GM21717 (cell line): ENCODE measurements around the gene DOCK2.
A peak's percentile ranks its signal among the peaks of the same experiment; 100 is the strongest.
"Not testable (repeated sequence)": the region's sequence is repeated elsewhere in the genome, so short reads cannot be mapped to it uniquely, and the experiment has no call there.

Experiments used
- ATAC-seq: cut with Tn5 transposase; IDR thresholded peaks from one replicate; pipeline ENCODE4 v1.9.1; 2021; ENCODE audit warnings: mild to moderate bottlenecking, moderate library complexity; ENCODE audit not compliant: unreplicated experiment

The DOCK2 gene

GRCh38 chr5:170078458-170078857, 441.4 kb downstream of the DOCK2 start:
- ATAC-seq, result no peak

GRCh38 chr5:170078931-170079330, 441.9 kb downstream of the DOCK2 start:
- no peak for ATAC-seq

GRCh38 chr5:170080217-170080616, 443.1 kb downstream of the DOCK2 start:
- ATAC-seq, result no peak

GRCh38 chr5:170080786-170081445, 443.8 kb downstream of the DOCK2 start:
- ATAC-seq, result no peak

GRCh38 chr5:170081616-170082015, 444.5 kb downstream of the DOCK2 start:
- ATAC-seq, result no peak

- no peak for ATAC-seq
Measured at GRCh38 chr5:170082701-170083100, 445.6 kb downstream of the DOCK2 start.

GRCh38 chr5:170087168-170087817, 450.2 kb downstream of the DOCK2 start:
- ATAC-seq, result no peak

GRCh38 chr5:170092455-170093101, 455.5 kb downstream of the DOCK2 start:
- ATAC-seq, result no peak

- not testable (repeated sequence) for ATAC-seq
Measured at GRCh38 chr5:170094329-170094728, 457.3 kb downstream of the DOCK2 start.

- ATAC-seq, result no peak
Measured at GRCh38 chr5:170095646-170096045, 458.6 kb downstream of the DOCK2 start.

GRCh38 chr5:170097934-170098333, 460.9 kb downstream of the DOCK2 start:
- no peak for ATAC-seq

- ATAC-seq, result peak; percentile 67
Measured at GRCh38 chr5:170100066-170100943, 463.2 kb downstream of the DOCK2 start.

- no peak for ATAC-seq
Measured at GRCh38 chr5:170103447-170103846, 466.4 kb downstream of the DOCK2 start.

- ATAC-seq, result no peak
Measured at GRCh38 chr5:170104299-170104698, 467.2 kb downstream of the DOCK2 start.

- no peak for ATAC-seq
Measured at GRCh38 chr5:170104710-170105109, 467.6 kb downstream of the DOCK2 start.

GRCh38 chr5:170105642-170106611, 468.9 kb downstream of the DOCK2 start, which contains the start of gene FOXI1:
TSS of gene FOXI1 (plus strand) at chr5:170105897. CDS start at chr5:170105958, 61 bp downstream.
- ATAC-seq, result no peak

GRCh38 chr5:170107674-170108073, 470.6 kb downstream of the DOCK2 start:
- no peak for ATAC-seq

GRCh38 chr5:170108266-170108785, 471.3 kb downstream of the DOCK2 start:
- no peak for ATAC-seq
